ENCODE results near the gene PHACTR1.

DNA sequence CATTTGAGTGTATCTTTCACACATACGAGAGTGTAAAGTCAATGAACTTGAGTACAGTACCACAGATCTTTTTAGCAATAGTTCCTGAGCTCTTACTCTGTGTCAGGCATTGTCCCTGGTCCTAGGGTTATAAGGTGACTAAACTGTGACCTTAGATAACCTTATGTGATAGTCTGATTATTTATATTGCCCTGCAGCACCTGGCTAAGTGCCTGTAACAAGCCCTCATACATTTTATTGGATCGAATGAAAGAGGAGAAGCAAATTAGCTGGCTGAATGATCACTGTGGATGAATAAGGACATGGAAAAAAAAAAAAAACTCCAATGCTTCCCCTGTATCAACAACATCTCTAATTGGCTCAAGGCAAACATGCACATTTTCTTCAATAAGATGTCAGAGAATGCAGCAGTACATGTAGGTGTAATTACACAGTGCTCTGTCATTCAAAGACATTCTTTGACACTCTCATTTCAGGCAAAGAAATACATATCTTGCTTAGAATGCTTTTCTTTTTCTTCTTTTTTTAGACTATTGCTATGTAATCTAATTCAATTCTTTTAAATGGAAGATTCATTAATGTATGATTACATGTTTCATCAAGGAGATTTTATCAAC lies 153.4 kb downstream of the PHACTR1 start:
- TF ChIP-seq CTCF (IDR thresholded peaks at IDR 0.05; ENCODE audit: insufficient read depth, low read depth, low read length) = no peak
- TF ChIP-seq EZH2 (IDR thresholded peaks at IDR 0.05; ENCODE audit: insufficient read depth, low read length) = no peak

All from astrocyte (in vitro differentiated cells and primary cell).